HT-29 (cell line): Measurements from ENCODE around the gene PSEN2. TPM values are rescaled to one million over a fixed set of nuclear protein-coding genes. Genes with fewer than 3 reads are reported as not detected.

Experiments used
- total RNA-seq: library from RNA; depleted of rRNA; stranded (reverse); fragments of >200 nt; shearing (Covaris generic); gene quantifications from 2 replicates; pipeline ENCODE4 v1.2.3, GENCODE V29; 2014; rRNA removed

Gene PSEN2
- total RNA-seq, 1 experiment from 2014 or later = 16.2 TPM

Other genes with a start within 250 kb of the PSEN2 start
- gene ITPKB, start 131.3 kb upstream of the PSEN2 start, total RNA-seq = 2.9 and 3.7 TPM in 2 replicates
- 41.0 and 42.0 TPM in 2 replicates for gene COQ8A, start 69.7 kb downstream of the PSEN2 start, total RNA-seq